MCF 10A (cell line): ENCODE data around the gene MBD3L3. TPM values are rescaled to one million over a fixed set of nuclear protein-coding genes. Genes with fewer than 3 reads are reported as not detected.
"Not testable (repeated sequence)": the region's sequence is repeated elsewhere in the genome, so short reads cannot be mapped to it uniquely, and the experiment has no call there.

Experiments used
- BruUV-seq: library from RNA; stranded (reverse); fragments of 400-500 nt; replicated peaks from 2 replicates; lab custom pipeline; 2021; lab: Mats Ljungman, UMichigan
- CTCF ChIA-PET: fragments of 300-600 bp; sonication (Branson Sonifier 250); formaldehyde crosslinking; extraction: SDS; loops from one replicate; lab custom pipeline; 2021; ENCODE audit warnings: antibody characterized with exemption, inconsistent platforms; lab: Yijun Ruan, JAX
- POLR2A ChIA-PET: fragments of 300-600, 350-650 bp; sonication (Branson Sonifier 250); formaldehyde crosslinking; extraction: SDS; loops from one replicate; lab custom pipeline; 2020; ENCODE audit warnings: antibody characterized with exemption, inconsistent platforms; lab: Yijun Ruan, JAX
- DNase-seq: peaks from one replicate; pipeline ENCODE4 v3.0.0-alpha.2; 2018; ENCODE audit not compliant: unreplicated experiment
- H3K27ac Mint-ChIP-seq: one replicate; pipeline ENCODE4 v1.8.0; 2022; ENCODE audit warnings: mild to moderate bottlenecking, low read depth, mixed read lengths; ENCODE audit not compliant: unreplicated experiment
- H3K27me3 Mint-ChIP-seq: one replicate; pipeline ENCODE4 v1.8.0; 2022; ENCODE audit warnings: mixed read lengths; ENCODE audit not compliant: insufficient read depth, unreplicated experiment
- H3K36me3 Mint-ChIP-seq: one replicate; pipeline ENCODE4 v1.8.0; 2022; ENCODE audit warnings: mild to moderate bottlenecking, moderate library complexity, mixed read lengths; ENCODE audit not compliant: insufficient read depth, unreplicated experiment
- H3K4me1 Mint-ChIP-seq: one replicate; pipeline ENCODE4 v1.8.0; 2022; ENCODE audit warnings: mixed read lengths; ENCODE audit not compliant: insufficient read depth, unreplicated experiment
- H3K4me3 Mint-ChIP-seq: one replicate; pipeline ENCODE4 v1.8.0; 2022; ENCODE audit warnings: mild to moderate bottlenecking, moderate library complexity, mixed read lengths; ENCODE audit not compliant: unreplicated experiment
- H3K9me3 Mint-ChIP-seq: one replicate; pipeline ENCODE4 v1.8.0; 2022; ENCODE audit warnings: mixed read lengths; ENCODE audit not compliant: unreplicated experiment
- intact Hi-C: fragments of 100-400 bp; cut with micrococcal nuclease; formaldehyde crosslinking; loops from 2 replicates; pipeline ENCODE4 v1.14.1; 2022
- total RNA-seq: library from RNA; stranded (reverse); gene quantifications from 2 replicates; pipeline ENCODE4 v1.2.3, GENCODE V29; 2022

MBD3L3 gene
- total RNA-seq, 1 experiment from 2014 or later: not detected

DNA sequence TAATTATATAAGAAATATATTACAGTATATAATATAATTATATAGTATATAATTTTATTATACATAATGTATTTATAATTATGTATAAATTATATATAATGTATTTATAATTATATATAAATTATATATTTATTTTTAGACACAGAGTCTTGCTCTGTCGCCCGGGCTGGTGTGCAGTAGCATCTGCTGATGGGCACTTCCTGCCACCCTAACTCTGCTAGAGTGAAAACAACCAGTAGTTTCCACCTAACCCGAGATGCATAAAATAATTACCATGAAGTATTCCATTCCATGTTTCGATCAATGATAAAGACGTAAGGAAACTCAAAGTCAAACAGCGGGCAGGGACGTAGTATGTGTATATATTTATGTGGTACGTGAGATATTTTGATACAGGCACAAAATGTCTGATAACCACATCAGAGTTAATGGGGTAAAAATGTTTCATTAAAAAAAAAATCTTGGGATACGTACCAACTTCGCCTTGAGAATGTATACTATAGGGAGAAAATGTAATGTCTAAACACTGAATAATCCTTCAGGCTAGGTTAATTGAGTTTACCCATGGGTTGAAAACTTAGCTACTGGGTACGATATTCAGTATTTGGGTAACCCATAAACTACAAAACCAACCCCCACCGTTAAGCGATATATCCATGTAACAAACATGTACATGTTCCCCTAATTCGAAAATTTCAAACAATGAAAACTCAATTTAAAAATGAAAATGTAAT lies 3.7 kb downstream of the MBD3L3 start:
- intact Hi-C loops, H3K27ac Mint-ChIP-seq, H3K9me3 Mint-ChIP-seq, H3K27me3 Mint-ChIP-seq, POLR2A ChIA-PET, H3K4me1 Mint-ChIP-seq, H3K4me3 Mint-ChIP-seq, DNase-seq, CTCF ChIA-PET, BruUV-seq, H3K36me3 Mint-ChIP-seq: not testable (repeated sequence)

GRCh38 chr19:7052896-7053295 lies 5.6 kb downstream of the MBD3L3 start:
- H3K36me3 Mint-ChIP-seq: not testable (repeated sequence)

DNA sequence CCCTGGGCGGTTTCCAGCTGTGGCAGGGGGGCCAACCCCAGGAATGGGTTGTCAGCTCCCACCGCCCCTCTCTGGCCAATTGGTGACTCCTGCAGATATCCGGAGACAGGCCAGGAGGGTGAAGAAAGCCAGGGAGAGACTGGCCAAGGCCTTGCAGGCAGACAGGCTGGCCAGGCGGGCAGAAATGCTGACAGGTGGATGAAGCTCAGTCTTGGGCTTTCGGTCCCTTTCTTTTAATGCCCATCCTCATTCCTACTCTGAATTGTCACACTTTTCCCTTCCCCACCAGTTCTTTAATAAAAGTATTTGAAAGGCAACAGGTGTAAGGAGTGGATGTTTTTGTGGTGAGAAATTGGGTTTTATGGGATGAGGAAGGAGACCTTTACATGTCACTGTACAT lies 7.1 kb downstream of the MBD3L3 start:
- CTCF ChIA-PET, POLR2A ChIA-PET, H3K4me3 Mint-ChIP-seq, H3K27ac Mint-ChIP-seq, H3K36me3 Mint-ChIP-seq, H3K4me1 Mint-ChIP-seq, DNase-seq, H3K9me3 Mint-ChIP-seq, H3K27me3 Mint-ChIP-seq, intact Hi-C loops, BruUV-seq: not testable (repeated sequence)

More at GRCh38 chr19:7052896-7053295, 5.6 kb downstream of the MBD3L3 start:
- BruUV-seq, H3K4me1 Mint-ChIP-seq, H3K27ac Mint-ChIP-seq, intact Hi-C loops, DNase-seq, H3K27me3 Mint-ChIP-seq, CTCF ChIA-PET, POLR2A ChIA-PET, H3K4me3 Mint-ChIP-seq, H3K9me3 Mint-ChIP-seq: not testable (repeated sequence)

- H3K27ac Mint-ChIP-seq, H3K9me3 Mint-ChIP-seq, DNase-seq, BruUV-seq, intact Hi-C loops, CTCF ChIA-PET, H3K36me3 Mint-ChIP-seq, H3K27me3 Mint-ChIP-seq, H3K4me3 Mint-ChIP-seq, POLR2A ChIA-PET, H3K4me1 Mint-ChIP-seq: not testable (repeated sequence)
Observed at GRCh38 chr19:7049021-7049420, 9.5 kb downstream of the MBD3L3 start, which contains the start of gene MBD3L2. Gene MBD3L2, plus strand, starts transcription at chr19:7049321. Its CDS starts 53 bp downstream, at chr19:7049374.

DNA sequence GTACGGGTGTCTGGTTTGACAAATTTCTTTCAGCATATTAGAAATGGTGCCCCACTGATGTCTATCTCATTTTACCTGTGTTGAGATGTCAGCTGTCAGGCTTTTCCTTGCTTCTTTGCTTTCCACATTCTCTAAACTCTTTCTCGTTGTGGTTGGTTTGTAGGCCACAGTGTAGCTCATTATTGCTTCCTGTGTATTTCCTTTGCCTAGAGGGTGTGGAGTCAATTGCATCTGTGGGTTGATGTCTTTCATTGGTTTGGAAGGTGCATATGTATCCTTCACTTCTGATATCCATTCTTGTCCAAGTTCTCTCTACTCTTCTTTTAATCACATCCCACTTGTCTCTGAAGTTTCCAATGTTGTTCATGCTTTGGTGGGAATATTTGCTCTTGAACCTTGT lies 16.9 kb downstream of the MBD3L3 start:
- H3K4me1 Mint-ChIP-seq, H3K27ac Mint-ChIP-seq, H3K4me3 Mint-ChIP-seq, POLR2A ChIA-PET, DNase-seq, H3K9me3 Mint-ChIP-seq, BruUV-seq, intact Hi-C loops, H3K36me3 Mint-ChIP-seq, CTCF ChIA-PET, H3K27me3 Mint-ChIP-seq: not testable (repeated sequence)

- H3K36me3 Mint-ChIP-seq, H3K27ac Mint-ChIP-seq, H3K4me1 Mint-ChIP-seq, POLR2A ChIA-PET, DNase-seq, H3K9me3 Mint-ChIP-seq, H3K4me3 Mint-ChIP-seq, H3K27me3 Mint-ChIP-seq, intact Hi-C loops, CTCF ChIA-PET, BruUV-seq: not testable (repeated sequence)
Observed at GRCh38 chr19:7040079-7040478, 18.4 kb downstream of the MBD3L3 start, which contains the start of gene MBD3L4. Gene MBD3L4, minus strand, starts transcription at chr19:7040179. Its CDS starts 35 bp downstream, at chr19:7040144.

DNA sequence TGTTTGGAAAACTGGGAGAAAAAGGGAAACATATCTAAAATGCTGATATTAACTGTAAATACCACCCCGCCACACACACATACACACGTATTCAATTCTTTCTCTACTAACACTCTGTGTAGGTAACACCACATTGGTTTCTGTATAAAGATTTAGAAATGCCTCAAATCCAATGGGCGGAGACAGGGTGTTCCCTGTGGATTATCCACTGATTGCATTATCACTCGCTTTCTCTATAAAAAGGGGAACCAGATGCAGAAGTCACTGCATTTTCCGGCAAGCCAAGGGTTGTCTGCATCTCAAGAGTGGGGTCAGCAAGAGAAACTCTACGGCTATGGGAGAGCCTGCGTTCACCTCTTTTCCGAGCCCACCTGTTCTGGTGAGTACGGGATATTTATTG lies 28.2 kb downstream of the MBD3L3 start, which contains the start of gene MBD3L5:
TSS of gene MBD3L5 (plus strand) at position 301 of the 400 bp plus-strand sequence. CDS start at position 335, 34 bp downstream.
- H3K4me1 Mint-ChIP-seq, H3K27me3 Mint-ChIP-seq, intact Hi-C loops, POLR2A ChIA-PET, H3K9me3 Mint-ChIP-seq, CTCF ChIA-PET, DNase-seq, H3K27ac Mint-ChIP-seq, BruUV-seq, H3K36me3 Mint-ChIP-seq, H3K4me3 Mint-ChIP-seq: not testable (repeated sequence)

GRCh38 chr19:7028790-7029189 lies 29.7 kb downstream of the MBD3L3 start:
- POLR2A ChIA-PET, H3K27me3 Mint-ChIP-seq, DNase-seq, H3K4me3 Mint-ChIP-seq, H3K4me1 Mint-ChIP-seq, CTCF ChIA-PET, H3K27ac Mint-ChIP-seq, intact Hi-C loops, H3K9me3 Mint-ChIP-seq, BruUV-seq, H3K36me3 Mint-ChIP-seq: not testable (repeated sequence)

GRCh38 chr19:7021331-7021730 lies 37.1 kb downstream of the MBD3L3 start, which contains the start of gene MBD3L2B:
Gene MBD3L2B, minus strand, starts transcription at chr19:7021431. Its CDS starts 34 bp downstream, at chr19:7021397.
- H3K27me3 Mint-ChIP-seq, H3K4me1 Mint-ChIP-seq, CTCF ChIA-PET, POLR2A ChIA-PET, H3K27ac Mint-ChIP-seq, H3K4me3 Mint-ChIP-seq, H3K36me3 Mint-ChIP-seq, BruUV-seq, DNase-seq, H3K9me3 Mint-ChIP-seq, intact Hi-C loops: not testable (repeated sequence)
